PC-9 (cell line): ENCODE data around the gene SPTB.

Experiments used
- EZH2 ChIP-seq: fragments of 200-600 bp; sonication (generic); IDR thresholded peaks from 2 replicates; pipeline ENCODE4 v1.8.0; 2017; ENCODE audit warnings: antibody characterized with exemption, low read depth
- TF ChIP-seq, protein P1 (sequence below): fragments of 200-600 bp; sonication (generic); conservative IDR thresholded peaks from 2 replicates; pipeline ENCODE4 v1.6.1; 2017; ENCODE audit warnings: mixed run types, antibody characterized with exemption, mild to moderate bottlenecking, moderate library complexity

- TF ChIP-seq, protein P1, sequence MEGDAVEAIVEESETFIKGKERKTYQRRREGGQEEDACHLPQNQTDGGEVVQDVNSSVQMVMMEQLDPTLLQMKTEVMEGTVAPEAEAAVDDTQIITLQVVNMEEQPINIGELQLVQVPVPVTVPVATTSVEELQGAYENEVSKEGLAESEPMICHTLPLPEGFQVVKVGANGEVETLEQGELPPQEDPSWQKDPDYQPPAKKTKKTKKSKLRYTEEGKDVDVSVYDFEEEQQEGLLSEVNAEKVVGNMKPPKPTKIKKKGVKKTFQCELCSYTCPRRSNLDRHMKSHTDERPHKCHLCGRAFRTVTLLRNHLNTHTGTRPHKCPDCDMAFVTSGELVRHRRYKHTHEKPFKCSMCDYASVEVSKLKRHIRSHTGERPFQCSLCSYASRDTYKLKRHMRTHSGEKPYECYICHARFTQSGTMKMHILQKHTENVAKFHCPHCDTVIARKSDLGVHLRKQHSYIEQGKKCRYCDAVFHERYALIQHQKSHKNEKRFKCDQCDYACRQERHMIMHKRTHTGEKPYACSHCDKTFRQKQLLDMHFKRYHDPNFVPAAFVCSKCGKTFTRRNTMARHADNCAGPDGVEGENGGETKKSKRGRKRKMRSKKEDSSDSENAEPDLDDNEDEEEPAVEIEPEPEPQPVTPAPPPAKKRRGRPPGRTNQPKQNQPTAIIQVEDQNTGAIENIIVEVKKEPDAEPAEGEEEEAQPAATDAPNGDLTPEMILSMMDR, result no peak
- no peak for TF ChIP-seq EZH2
Observed at GRCh38 chr14:64806862-64807495, 72.7 kb downstream of the SPTB start.
